Measurements from ENCODE around the gene MGLL. TPM values are rescaled to one million over a fixed set of nuclear protein-coding genes. Genes with fewer than 3 reads are reported as not detected.
"Not testable (repeated sequence)": the region's sequence is repeated elsewhere in the genome, so short reads cannot be mapped to it uniquely, and the experiment has no call there.

MGLL gene
- total RNA-seq, 2 donors from 2014 or later = 123 to 200 TPM

DNA sequence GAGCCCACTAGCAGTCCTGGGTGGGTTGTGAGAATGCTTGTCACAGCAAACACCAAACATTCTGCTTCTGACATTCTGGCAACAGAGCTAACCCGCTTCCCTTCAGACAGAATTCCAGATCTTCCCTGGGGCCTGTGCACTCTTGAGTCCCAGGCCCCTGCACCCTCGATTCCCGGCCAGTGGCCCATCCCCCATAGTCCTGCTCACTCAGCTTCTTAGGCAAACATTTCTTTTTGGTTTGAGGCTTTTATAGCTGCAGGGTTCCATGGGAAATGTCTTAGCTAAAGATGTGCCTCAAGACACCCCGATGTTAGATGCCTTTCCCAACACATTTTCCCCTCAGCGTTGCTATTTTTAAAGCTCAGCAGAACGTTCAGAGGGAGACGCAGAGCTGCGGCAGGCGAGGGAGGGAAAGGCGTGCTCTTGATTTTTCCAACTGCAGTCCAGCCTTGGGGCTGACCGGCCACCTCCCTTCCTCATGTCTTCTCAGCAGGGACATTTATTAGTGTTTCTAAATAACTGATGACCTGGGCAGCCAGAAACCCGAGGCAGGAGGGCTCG, 114.4 kb downstream of the MGLL start:
- no peak for DNase-seq
- Histone ChIP-seq H3K36me3 (peaks cover 6% of the 10 kb centered on the region), H3K4me1 (no peaks in the 10 kb centered on the region)

DNA sequence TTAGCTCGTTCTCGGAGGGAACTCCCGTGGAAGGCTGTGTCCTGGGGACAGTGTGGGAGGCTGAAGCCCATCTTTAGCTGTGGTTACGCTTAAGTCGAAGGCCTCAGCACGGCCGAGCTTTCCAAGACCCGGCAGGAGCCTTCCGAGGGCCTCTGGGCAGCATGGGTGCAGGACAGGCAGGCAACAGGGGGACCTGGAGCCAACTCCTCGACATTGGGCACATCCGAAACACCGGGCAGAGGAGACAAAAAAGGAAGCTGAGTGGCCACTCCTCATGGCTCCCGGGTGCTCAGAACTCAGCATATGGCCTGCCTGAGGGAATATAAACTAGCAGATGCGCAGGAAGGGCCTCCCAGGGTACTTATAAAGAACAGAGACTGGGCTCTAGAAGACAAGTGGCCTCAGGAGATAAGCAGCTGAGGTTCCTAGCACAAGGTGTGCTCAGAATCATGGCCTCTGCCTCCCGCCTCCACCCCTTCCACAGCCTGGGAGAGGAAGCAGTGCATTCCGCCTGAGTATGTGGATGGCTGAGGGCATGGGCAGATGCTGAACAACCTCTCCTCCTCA, 115.4 kb downstream of the MGLL start:
- Histone ChIP-seq H3K9ac (ENCODE audit: low read depth in 2 of 2, low read length in 2 of 2) (no peak overlapping the region), H3K36me3 (peaks cover 6% of the 10 kb centered on the region), H3K4me1 (no peaks in the 10 kb centered on the region), H3K27ac (no peak overlapping the region), H3K9me3 (no peaks in the 10 kb centered on the region), H3K27me3 (no peaks in the 10 kb centered on the region), H3K4me3 (no peak overlapping the region)
- TF ChIP-seq, protein P1, sequence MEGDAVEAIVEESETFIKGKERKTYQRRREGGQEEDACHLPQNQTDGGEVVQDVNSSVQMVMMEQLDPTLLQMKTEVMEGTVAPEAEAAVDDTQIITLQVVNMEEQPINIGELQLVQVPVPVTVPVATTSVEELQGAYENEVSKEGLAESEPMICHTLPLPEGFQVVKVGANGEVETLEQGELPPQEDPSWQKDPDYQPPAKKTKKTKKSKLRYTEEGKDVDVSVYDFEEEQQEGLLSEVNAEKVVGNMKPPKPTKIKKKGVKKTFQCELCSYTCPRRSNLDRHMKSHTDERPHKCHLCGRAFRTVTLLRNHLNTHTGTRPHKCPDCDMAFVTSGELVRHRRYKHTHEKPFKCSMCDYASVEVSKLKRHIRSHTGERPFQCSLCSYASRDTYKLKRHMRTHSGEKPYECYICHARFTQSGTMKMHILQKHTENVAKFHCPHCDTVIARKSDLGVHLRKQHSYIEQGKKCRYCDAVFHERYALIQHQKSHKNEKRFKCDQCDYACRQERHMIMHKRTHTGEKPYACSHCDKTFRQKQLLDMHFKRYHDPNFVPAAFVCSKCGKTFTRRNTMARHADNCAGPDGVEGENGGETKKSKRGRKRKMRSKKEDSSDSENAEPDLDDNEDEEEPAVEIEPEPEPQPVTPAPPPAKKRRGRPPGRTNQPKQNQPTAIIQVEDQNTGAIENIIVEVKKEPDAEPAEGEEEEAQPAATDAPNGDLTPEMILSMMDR (IDR thresholded peaks at IDR 0.05) = no peak
- intact Hi-C loops (cut with DNase I) = no loop called here
- no peak for DNase-seq

More for the DNA sequence above, 114.4 kb downstream of the MGLL start:
- no peak overlapping the region for H3K27ac ChIP-seq
- no peak overlapping the region for H3K9ac ChIP-seq (ENCODE audit: low read depth in 2 of 2, low read length in 2 of 2)
- TF ChIP-seq, protein P1 (IDR thresholded peaks at IDR 0.05) = no peak
- intact Hi-C loops (cut with DNase I) = no loop called here
- H3K9me3 ChIP-seq = no peaks in the 10 kb centered on the region
- H3K27me3 ChIP-seq = no peaks in the 10 kb centered on the region
- no peak overlapping the region for H3K4me3 ChIP-seq

DNA sequence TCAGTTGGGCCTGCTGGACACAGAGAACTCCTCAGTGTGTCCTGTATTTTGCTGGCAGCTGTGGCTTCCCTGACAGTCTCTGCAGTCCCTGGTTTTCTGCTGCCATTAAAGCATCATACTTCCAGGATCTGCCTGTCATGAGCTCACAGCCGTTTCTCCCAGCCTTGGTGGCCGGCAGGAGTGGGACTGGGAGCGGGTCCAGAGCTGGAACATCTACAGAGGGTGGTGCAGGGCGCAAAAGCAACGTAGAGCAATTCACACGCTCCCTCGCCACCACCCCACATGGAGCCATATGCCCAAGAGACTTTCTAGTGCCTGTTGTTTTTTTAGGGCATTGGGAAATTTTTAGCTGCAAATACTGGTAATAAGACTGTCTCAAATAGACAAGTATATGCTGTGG, 116.0 kb downstream of the MGLL start:
- intact Hi-C loops (cut with DNase I) = no loop called here

DNA sequence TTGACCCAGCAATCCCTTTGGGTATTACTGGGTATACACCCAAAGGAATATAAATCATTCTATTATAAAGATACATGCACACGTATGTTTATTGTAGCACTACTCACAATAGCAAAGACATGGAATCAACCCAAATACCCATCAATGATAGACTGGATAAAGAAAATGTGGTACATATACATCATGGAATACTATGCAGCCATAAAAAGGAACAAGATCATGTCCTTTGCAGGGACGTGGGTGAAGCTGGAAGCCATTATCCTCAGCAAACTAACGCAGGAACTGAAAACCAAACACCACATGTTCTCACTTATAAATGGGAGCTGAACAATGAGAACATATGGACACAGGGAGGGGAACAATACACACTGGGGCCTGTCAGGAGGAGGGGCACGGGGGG, 117.5 kb downstream of the MGLL start:
- H3K9ac ChIP-seq (ENCODE audit: low read depth in 2 of 2, low read length in 2 of 2); H3K4me3 ChIP-seq; intact Hi-C loops (cut with DNase I); H3K4me1 ChIP-seq; H3K9me3 ChIP-seq; DNase-seq; H3K36me3 ChIP-seq; H3K27me3 ChIP-seq; H3K27ac ChIP-seq: not testable (repeated sequence)

More for the DNA sequence above, 116.0 kb downstream of the MGLL start:
- Histone ChIP-seq H3K27ac (no peak overlapping the region), H3K9ac (ENCODE audit: low read depth in 2 of 2, low read length in 2 of 2) (no peak overlapping the region), H3K4me1 (no peaks in the 10 kb centered on the region), H3K9me3 (no peaks in the 10 kb centered on the region), H3K36me3 (peaks cover 6% of the 10 kb centered on the region), H3K4me3 (no peak overlapping the region), H3K27me3 (no peaks in the 10 kb centered on the region)
- DNase-seq = no peak
- TF ChIP-seq, protein P1 (IDR thresholded peaks at IDR 0.05) = no peak

DNA sequence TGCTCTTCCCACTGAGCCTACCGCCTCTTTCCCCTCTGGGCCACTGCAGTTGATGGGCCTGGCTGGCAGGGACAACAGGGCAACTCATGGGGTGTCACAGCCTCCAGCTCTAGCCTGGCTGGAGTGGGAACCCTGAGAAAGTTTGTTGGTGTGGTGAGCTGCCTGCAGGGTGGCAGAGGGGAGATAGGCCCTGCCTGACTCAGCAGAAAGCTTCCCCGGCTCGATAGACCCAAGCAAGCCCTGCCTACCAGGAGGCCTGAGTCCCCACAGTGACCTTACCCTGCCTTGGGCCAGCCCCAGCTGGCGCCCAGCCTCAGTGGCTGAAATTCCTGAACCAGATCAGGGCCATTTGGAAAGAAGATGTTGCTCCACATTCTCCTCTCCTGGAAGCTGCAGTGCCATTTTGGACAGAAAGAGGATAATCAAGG, 120.2 kb downstream of the MGLL start:
- Histone ChIP-seq H3K4me1 (no peaks in the 10 kb centered on the region), H3K9ac (ENCODE audit: low read depth in 2 of 2, low read length in 2 of 2) (no peak overlapping the region), H3K4me3 (no peak overlapping the region), H3K36me3 (no peaks in the 10 kb centered on the region), H3K27me3 (no peaks in the 10 kb centered on the region), H3K27ac (no peak overlapping the region), H3K9me3 (no peaks in the 10 kb centered on the region)
- no peak for DNase-seq
- TF ChIP-seq, protein P1 (IDR thresholded peaks at IDR 0.05) = no peak
- intact Hi-C loops (cut with DNase I) = no loop called here

DNA sequence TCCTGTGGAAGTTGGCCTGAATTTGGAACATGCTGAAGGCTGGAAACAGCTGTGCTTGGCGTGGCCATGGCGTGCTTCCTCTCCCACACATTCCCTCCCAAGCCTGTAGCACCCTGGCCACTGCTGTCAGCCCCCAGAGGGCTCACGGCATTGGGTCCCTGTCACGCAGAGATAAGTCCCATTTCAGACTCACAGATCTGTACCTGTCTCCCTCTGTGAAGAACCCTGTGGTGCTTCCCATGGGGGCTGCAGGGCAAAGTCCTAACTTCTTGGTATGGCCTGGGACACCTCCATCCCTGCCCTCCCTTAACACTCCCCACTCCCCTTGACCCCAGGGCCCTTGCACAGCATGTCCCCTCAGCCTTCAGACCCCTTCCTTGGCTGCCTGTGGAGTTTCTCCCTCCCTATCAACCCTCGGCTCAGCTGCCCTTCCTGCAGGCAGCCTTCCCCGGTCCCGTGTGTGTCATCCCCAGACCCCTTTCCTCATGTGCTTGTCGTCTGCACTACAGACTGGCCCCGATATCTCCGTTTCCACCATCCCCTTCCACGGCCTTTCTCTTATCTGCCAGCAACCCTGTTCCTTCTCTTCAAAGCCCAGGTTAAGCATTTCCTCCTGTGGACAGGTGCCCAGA, 120.9 kb downstream of the MGLL start:
- Histone ChIP-seq H3K9ac (ENCODE audit: low read depth in 2 of 2, low read length in 2 of 2) (no peak overlapping the region), H3K4me1 (peaks cover 7% of the 10 kb centered on the region), H3K4me3 (no peak overlapping the region), H3K27ac (peak overlapping the region; percentile 12), H3K36me3 (no peaks in the 10 kb centered on the region), H3K27me3 (no peaks in the 10 kb centered on the region), H3K9me3 (no peaks in the 10 kb centered on the region)
- intact Hi-C loops (cut with DNase I) = no loop called here
- DNase-seq = no peak
- TF ChIP-seq, protein P1 (IDR thresholded peaks at IDR 0.05) = no peak
